Measurements from ENCODE around the gene SLC6A6.

Gene SLC6A6

GRCh38 chr3:14402304-14402811 lies at the start of gene SLC6A6:
TSS of gene SLC6A6 (plus strand) at chr3:14402606. CDS start at chr3:14443635, 41,029 bp downstream.
- H3K27me3 ChIP-seq (ENCODE audit: control insufficient read depth, insufficient read depth, low read length), result no peaks in the 10 kb centered on the region
- no peaks in the 10 kb centered on the region for H3K9me3 ChIP-seq (ENCODE audit: control insufficient read depth, insufficient read depth, low read depth, low read length)
- H3K4me3 ChIP-seq (ENCODE audit: low read depth, low read length), result peak within 1 kb of the TSS; percentile 79
- peak within 1 kb of the TSS; percentile 76; the same call in 1 of the 2 replicates for H3K27ac ChIP-seq (ENCODE audit: low read depth, low read length)
- H3K9ac ChIP-seq (ENCODE audit: low read length), result peak within 1 kb of the TSS; percentile 81
- peaks cover 36% of the 10 kb centered on the region for H3K4me1 ChIP-seq (ENCODE audit: control insufficient read depth, insufficient read depth, low read length)
- 0 out of 2 replicates have a peak, but pooled peaks cover 11% of the 10 kb centered on the region for H3K36me3 ChIP-seq (ENCODE audit: control insufficient read depth, insufficient read depth, low read length)

- Histone ChIP-seq H3K9ac (ENCODE audit: low read length) (no peak overlapping the region), H3K27ac (ENCODE audit: low read depth, low read length) (no peak overlapping the region), H3K27me3 (ENCODE audit: control insufficient read depth, insufficient read depth, low read length) (no peaks in the 10 kb centered on the region), H3K4me3 (ENCODE audit: low read depth, low read length) (no peak overlapping the region), H3K36me3 (ENCODE audit: control insufficient read depth, insufficient read depth, low read length) (no peaks in the 10 kb centered on the region), H3K4me1 (ENCODE audit: control insufficient read depth, insufficient read depth, low read length) (peaks cover 25% of the 10 kb centered on the region), H3K9me3 (ENCODE audit: control insufficient read depth, insufficient read depth, low read depth, low read length) (no peaks in the 10 kb centered on the region)
Measured at GRCh38 chr3:14353502-14353901, 48.9 kb upstream of the SLC6A6 start.

- Histone ChIP-seq H3K36me3 (ENCODE audit: control insufficient read depth, insufficient read depth, low read length) (no peaks in the 10 kb centered on the region), H3K9ac (ENCODE audit: low read length) (no peak overlapping the region), H3K27me3 (ENCODE audit: control insufficient read depth, insufficient read depth, low read length) (no peaks in the 10 kb centered on the region), H3K4me3 (ENCODE audit: low read depth, low read length) (no peak overlapping the region), H3K4me1 (ENCODE audit: control insufficient read depth, insufficient read depth, low read length) (peaks cover 20% of the 10 kb centered on the region), H3K27ac (ENCODE audit: low read depth, low read length) (no peak overlapping the region), H3K9me3 (ENCODE audit: control insufficient read depth, insufficient read depth, low read depth, low read length) (no peaks in the 10 kb centered on the region)
Measured at GRCh38 chr3:14357463-14357862, 44.9 kb upstream of the SLC6A6 start.

GRCh38 chr3:14358426-14359211 lies 43.8 kb upstream of the SLC6A6 start:
- Histone ChIP-seq H3K36me3 (ENCODE audit: control insufficient read depth, insufficient read depth, low read length) (no peaks in the 10 kb centered on the region), H3K9me3 (ENCODE audit: control insufficient read depth, insufficient read depth, low read depth, low read length) (no peaks in the 10 kb centered on the region), H3K4me1 (ENCODE audit: control insufficient read depth, insufficient read depth, low read length) (peaks cover 15% of the 10 kb centered on the region), H3K4me3 (ENCODE audit: low read depth, low read length) (no peak overlapping the region), H3K27me3 (ENCODE audit: control insufficient read depth, insufficient read depth, low read length) (no peaks in the 10 kb centered on the region), H3K27ac (ENCODE audit: low read depth, low read length) (no peak overlapping the region), H3K9ac (ENCODE audit: low read length) (no peak overlapping the region)

- H3K36me3 ChIP-seq (ENCODE audit: control insufficient read depth, insufficient read depth, low read length), result no peaks in the 10 kb centered on the region
Measured at GRCh38 chr3:14359348-14359747, 43.1 kb upstream of the SLC6A6 start.

GRCh38 chr3:14360123-14360881 lies 42.1 kb upstream of the SLC6A6 start:
- Histone ChIP-seq H3K4me3 (ENCODE audit: low read depth, low read length) (no peak overlapping the region), H3K9me3 (ENCODE audit: control insufficient read depth, insufficient read depth, low read depth, low read length) (no peaks in the 10 kb centered on the region), H3K4me1 (ENCODE audit: control insufficient read depth, insufficient read depth, low read length) (peaks cover 8% of the 10 kb centered on the region; the same call in 1 of the 2 replicates), H3K27me3 (ENCODE audit: control insufficient read depth, insufficient read depth, low read length) (no peaks in the 10 kb centered on the region), H3K9ac (ENCODE audit: low read length) (no peak overlapping the region), H3K27ac (ENCODE audit: low read depth, low read length) (no peak overlapping the region), H3K36me3 (ENCODE audit: control insufficient read depth, insufficient read depth, low read length) (no peaks in the 10 kb centered on the region)

More at GRCh38 chr3:14359348-14359747, 43.1 kb upstream of the SLC6A6 start:
- no peak overlapping the region for H3K4me3 ChIP-seq (ENCODE audit: low read depth, low read length)
- H3K27ac ChIP-seq (ENCODE audit: low read depth, low read length), result no peak overlapping the region
- H3K9me3 ChIP-seq (ENCODE audit: control insufficient read depth, insufficient read depth, low read depth, low read length), result no peaks in the 10 kb centered on the region
- no peaks in the 10 kb centered on the region for H3K27me3 ChIP-seq (ENCODE audit: control insufficient read depth, insufficient read depth, low read length)
- no peak overlapping the region for H3K9ac ChIP-seq (ENCODE audit: low read length)
- H3K4me1 ChIP-seq (ENCODE audit: control insufficient read depth, insufficient read depth, low read length), result peaks cover 8% of the 10 kb centered on the region; the same call in 1 of the 2 replicates

- no peaks in the 10 kb centered on the region for H3K27me3 ChIP-seq (ENCODE audit: control insufficient read depth, insufficient read depth, low read length)
- no peak overlapping the region for H3K27ac ChIP-seq (ENCODE audit: low read depth, low read length)
- H3K4me1 ChIP-seq (ENCODE audit: control insufficient read depth, insufficient read depth, low read length), result peaks cover 8% of the 10 kb centered on the region; the same call in 1 of the 2 replicates
- no peaks in the 10 kb centered on the region for H3K36me3 ChIP-seq (ENCODE audit: control insufficient read depth, insufficient read depth, low read length)
- H3K4me3 ChIP-seq (ENCODE audit: low read depth, low read length), result no peak overlapping the region
- H3K9ac ChIP-seq (ENCODE audit: low read length), result no peak overlapping the region
- H3K9me3 ChIP-seq (ENCODE audit: control insufficient read depth, insufficient read depth, low read depth, low read length), result no peaks in the 10 kb centered on the region
Measured at GRCh38 chr3:14361068-14361677, 41.2 kb upstream of the SLC6A6 start.

GRCh38 chr3:14362890-14363289 lies 39.5 kb upstream of the SLC6A6 start:
- Histone ChIP-seq H3K9ac (ENCODE audit: low read length) (no peak overlapping the region), H3K36me3 (ENCODE audit: control insufficient read depth, insufficient read depth, low read length) (no peaks in the 10 kb centered on the region), H3K27me3 (ENCODE audit: control insufficient read depth, insufficient read depth, low read length) (no peaks in the 10 kb centered on the region), H3K4me1 (ENCODE audit: control insufficient read depth, insufficient read depth, low read length) (peaks cover 19% of the 10 kb centered on the region; the same call in 1 of the 2 replicates), H3K4me3 (ENCODE audit: low read depth, low read length) (no peak overlapping the region), H3K9me3 (ENCODE audit: control insufficient read depth, insufficient read depth, low read depth, low read length) (no peaks in the 10 kb centered on the region), H3K27ac (ENCODE audit: low read depth, low read length) (no peak overlapping the region)

- peaks cover 15% of the 10 kb centered on the region; the same call in 1 of the 2 replicates for H3K4me1 ChIP-seq (ENCODE audit: control insufficient read depth, insufficient read depth, low read length)
- H3K9me3 ChIP-seq (ENCODE audit: control insufficient read depth, insufficient read depth, low read depth, low read length), result no peaks in the 10 kb centered on the region
- H3K27ac ChIP-seq (ENCODE audit: low read depth, low read length), result no peak overlapping the region
- no peak overlapping the region for H3K4me3 ChIP-seq (ENCODE audit: low read depth, low read length)
- no peak overlapping the region for H3K9ac ChIP-seq (ENCODE audit: low read length)
- no peaks in the 10 kb centered on the region for H3K36me3 ChIP-seq (ENCODE audit: control insufficient read depth, insufficient read depth, low read length)
- H3K27me3 ChIP-seq (ENCODE audit: control insufficient read depth, insufficient read depth, low read length), result no peaks in the 10 kb centered on the region
Measured at GRCh38 chr3:14363379-14363778, 39.0 kb upstream of the SLC6A6 start.

GRCh38 chr3:14363991-14364390 lies 38.4 kb upstream of the SLC6A6 start:
- H3K36me3 ChIP-seq (ENCODE audit: control insufficient read depth, insufficient read depth, low read length), result no peaks in the 10 kb centered on the region
- no peak overlapping the region for H3K4me3 ChIP-seq (ENCODE audit: low read depth, low read length)
- no peak overlapping the region for H3K27ac ChIP-seq (ENCODE audit: low read depth, low read length)
- H3K9me3 ChIP-seq (ENCODE audit: control insufficient read depth, insufficient read depth, low read depth, low read length), result no peaks in the 10 kb centered on the region
- H3K27me3 ChIP-seq (ENCODE audit: control insufficient read depth, insufficient read depth, low read length), result no peaks in the 10 kb centered on the region
- peaks cover 11% of the 10 kb centered on the region; the same call in 1 of the 2 replicates for H3K4me1 ChIP-seq (ENCODE audit: control insufficient read depth, insufficient read depth, low read length)
- H3K9ac ChIP-seq (ENCODE audit: low read length), result no peak overlapping the region
